Measurements from ENCODE around the gene RORB.

The RORB gene

GRCh38 chr9:74496819-74497747 lies at the start of gene RORB:
Gene RORB, plus strand, starts transcription at chr9:74497335. Its CDS starts 642 bp downstream, at chr9:74497977.
- peak; percentile 72 for DNase-seq

GRCh38 chr9:74447451-74448193 lies 49.5 kb upstream of the RORB start:
- DNase-seq, result no peak

GRCh38 chr9:74449060-74449459 lies 48.1 kb upstream of the RORB start:
- DNase-seq, result no peak

- no peak for DNase-seq
Observed at GRCh38 chr9:74458832-74459231, 38.3 kb upstream of the RORB start.

- DNase-seq, result no peak
Observed at GRCh38 chr9:74463825-74464224, 33.3 kb upstream of the RORB start.

- no peak for DNase-seq
Observed at GRCh38 chr9:74478606-74479005, 18.5 kb upstream of the RORB start.

GRCh38 chr9:74479711-74480110 lies 17.4 kb upstream of the RORB start:
- DNase-seq, result no peak

GRCh38 chr9:74487395-74487794 lies 9.7 kb upstream of the RORB start:
- no peak for DNase-seq

- DNase-seq, result no peak
Observed at GRCh38 chr9:74493512-74493911, 3.6 kb upstream of the RORB start.

- no peak for DNase-seq
Observed at GRCh38 chr9:74494490-74494889, 2.6 kb upstream of the RORB start.

GRCh38 chr9:74496406-74496805 lies 729 bp upstream of the RORB start:
- DNase-seq, result no peak

- DNase-seq, result no peak
Observed at GRCh38 chr9:74497748-74498620, 849 bp downstream of the RORB start.

- DNase-seq, result no peak
Observed at GRCh38 chr9:74498621-74499095, 1.5 kb downstream of the RORB start.

- no peak for DNase-seq
Observed at GRCh38 chr9:74499111-74499601, 2.0 kb downstream of the RORB start.

- no peak for DNase-seq
Observed at GRCh38 chr9:74499770-74500583, 2.8 kb downstream of the RORB start.

- DNase-seq, result no peak
Observed at GRCh38 chr9:74500584-74500924, 3.4 kb downstream of the RORB start.

GRCh38 chr9:74501570-74501969 lies 4.4 kb downstream of the RORB start:
- no peak for DNase-seq

- DNase-seq, result no peak
Observed at GRCh38 chr9:74503219-74503618, 6.1 kb downstream of the RORB start.

GRCh38 chr9:74503666-74504065 lies 6.5 kb downstream of the RORB start:
- DNase-seq, result no peak

- no peak for DNase-seq
Observed at GRCh38 chr9:74511333-74511732, 14.2 kb downstream of the RORB start.

GRCh38 chr9:74512416-74512815 lies 15.3 kb downstream of the RORB start:
- DNase-seq, result no peak

GRCh38 chr9:74513221-74513620 lies 16.1 kb downstream of the RORB start:
- no peak for DNase-seq

All from NCI-H1436 (cell line).